HS-5 (cell line): ENCODE measurements around the gene CAMTA2.
A peak's percentile ranks its signal among the peaks of the same experiment; 100 is the strongest.
"Not testable (repeated sequence)": the region's sequence is repeated elsewhere in the genome, so short reads cannot be mapped to it uniquely, and the experiment has no call there.

Experiments used
- DNase-seq: peaks from one replicate; pipeline ENCODE4 v3.0.0-alpha.2; 2012; ENCODE audit warnings: low read depth

CAMTA2 gene

GRCh38 chr17:4986951-4987766, at the start of gene CAMTA2:
CAMTA2 (minus strand) TSS chr17:4987675; CDS start chr17:4986222, 1,453 bp downstream.
- DNase-seq: no peak

DNA sequence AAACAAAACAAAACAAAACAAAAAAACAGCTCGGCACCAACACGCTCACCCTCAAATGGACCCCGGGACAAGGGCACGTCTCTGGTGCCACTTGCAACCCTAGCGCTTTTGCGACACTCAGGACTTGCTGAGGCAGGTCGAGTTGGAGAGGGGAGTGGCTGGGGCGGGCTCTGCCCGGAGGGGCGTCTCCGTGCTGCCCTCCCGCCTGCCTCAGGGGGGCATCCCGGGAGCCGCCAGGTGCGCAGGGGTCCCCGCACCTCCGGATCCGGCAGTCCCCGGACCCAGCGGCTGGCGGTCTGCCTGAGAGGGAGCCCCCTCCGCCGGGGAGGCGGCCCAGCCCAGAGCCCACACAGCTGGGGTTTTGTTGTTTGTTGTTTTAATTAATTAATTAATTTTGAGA, 47.8 kb upstream of the CAMTA2 start, which contains the start of gene SLC52A1:
TSS of gene SLC52A1 (minus strand) at position 112 of the 400 bp plus-strand sequence. CDS start 820 bp downstream, outside the sequence.
- DNase-seq: no peak

GRCh38 chr17:5034651-5035050, 47.2 kb upstream of the CAMTA2 start:
- DNase-seq: no peak

DNA sequence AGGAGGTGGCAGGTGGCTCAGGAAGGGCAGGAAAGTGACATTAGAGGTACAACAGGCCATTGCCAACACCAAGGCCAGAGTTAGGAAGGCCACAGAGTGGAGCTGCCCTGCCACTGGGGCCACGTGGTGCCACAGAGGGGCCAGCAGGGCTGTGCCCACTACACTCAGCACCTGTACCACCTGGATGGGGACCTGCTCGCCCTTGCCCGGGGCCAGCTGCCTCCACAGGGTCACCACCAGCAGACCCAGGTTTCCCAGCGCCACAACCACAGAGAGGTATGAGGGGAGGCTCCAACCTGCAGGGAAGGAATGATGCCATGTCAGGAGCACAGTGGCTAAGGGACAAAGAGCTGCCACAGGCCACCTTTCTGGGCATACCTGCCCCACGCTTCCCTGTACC, 46.6 kb upstream of the CAMTA2 start:
- DNase-seq: no peak

DNA sequence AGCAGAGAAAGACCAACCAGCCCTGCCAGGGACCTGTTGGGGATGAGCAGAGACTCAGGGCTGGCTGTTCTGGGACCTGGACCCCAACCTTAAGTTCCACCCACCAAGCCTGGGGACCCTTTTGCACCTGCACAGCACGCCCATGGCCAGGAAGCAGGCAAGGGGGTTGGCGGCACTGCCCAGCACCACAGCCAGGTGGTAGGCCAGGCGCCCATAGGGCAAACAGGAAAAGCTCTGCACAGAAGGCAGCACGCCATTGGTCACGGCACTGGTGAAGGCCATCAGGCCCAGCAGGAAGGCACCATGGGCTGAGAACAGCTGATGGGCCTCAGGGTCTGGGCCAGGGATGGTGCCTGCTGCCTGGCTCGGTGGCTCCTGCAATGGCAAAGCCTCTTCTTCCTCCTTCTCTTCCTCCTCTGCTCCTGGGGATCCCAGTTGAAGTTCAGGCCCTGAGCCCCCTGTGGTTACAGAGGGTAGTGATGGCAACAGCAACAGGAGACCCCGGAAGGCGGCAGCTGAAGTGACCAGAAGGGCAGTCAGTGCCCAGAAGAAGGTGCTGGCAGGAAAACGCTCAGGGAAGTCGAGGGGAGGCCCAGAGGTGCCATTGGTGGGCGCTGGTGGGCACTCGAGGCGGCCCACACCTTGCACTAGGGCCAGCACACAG, 46.0 kb upstream of the CAMTA2 start:
- DNase-seq: no peak

DNA sequence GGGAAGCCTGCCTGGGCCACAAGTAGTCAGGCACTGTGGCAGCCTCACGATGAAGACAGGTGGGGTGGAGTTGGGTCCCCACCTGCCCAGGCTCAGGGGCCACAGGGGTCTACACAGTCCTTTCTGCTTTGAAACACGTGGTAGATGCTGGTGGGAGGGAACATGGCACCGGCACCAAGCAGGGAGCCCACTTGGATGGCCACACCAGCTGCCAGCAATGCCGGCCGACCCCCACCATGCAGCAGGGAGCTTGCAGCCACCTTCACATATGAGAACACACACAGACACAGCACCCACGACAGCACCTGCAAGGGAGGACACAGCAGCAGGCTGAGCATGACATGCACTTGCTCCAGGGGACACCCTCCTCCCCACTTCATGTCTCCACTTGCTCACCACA, 45.4 kb upstream of the CAMTA2 start:
- no peak for DNase-seq

- DNase-seq: peak; percentile 35
Measured at GRCh38 chr17:5031365-5032082, 44.0 kb upstream of the CAMTA2 start.

- DNase-seq: not testable (repeated sequence)
Measured at GRCh38 chr17:5030168-5030567, 42.7 kb upstream of the CAMTA2 start.

- DNase-seq: no peak
Measured at GRCh38 chr17:5027916-5028315, 40.4 kb upstream of the CAMTA2 start.

- no peak for DNase-seq
Measured at GRCh38 chr17:5027299-5027698, 39.8 kb upstream of the CAMTA2 start.

GRCh38 chr17:5024604-5025003, 37.1 kb upstream of the CAMTA2 start:
- DNase-seq: no peak

DNA sequence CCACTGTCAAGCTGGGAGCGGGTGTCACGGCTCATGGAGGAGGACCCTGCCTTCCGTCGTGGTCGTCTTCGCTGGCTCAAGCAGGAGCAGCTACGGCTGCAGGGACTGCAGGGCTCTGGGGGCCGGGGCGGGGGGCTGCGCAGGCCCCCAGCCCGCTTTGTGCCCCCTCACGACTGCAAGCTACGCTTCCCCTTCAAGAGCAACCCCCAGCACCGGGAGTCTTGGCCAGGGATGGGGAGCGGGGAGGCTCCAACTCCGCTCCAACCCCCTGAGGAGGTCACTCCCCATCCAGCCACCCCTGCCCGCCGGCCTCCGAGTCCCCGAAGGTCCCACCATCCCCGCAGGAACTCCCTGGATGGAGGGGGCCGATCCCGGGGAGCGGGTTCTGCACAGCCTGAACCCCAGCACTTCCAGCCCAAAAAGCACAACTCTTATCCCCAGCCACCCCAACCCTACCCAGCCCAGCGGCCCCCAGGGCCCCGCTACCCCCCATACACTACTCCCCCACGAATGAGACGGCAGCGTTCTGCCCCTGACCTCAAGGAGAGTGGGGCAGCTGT, 36.2 kb upstream of the CAMTA2 start:
- DNase-seq: no peak

DNA sequence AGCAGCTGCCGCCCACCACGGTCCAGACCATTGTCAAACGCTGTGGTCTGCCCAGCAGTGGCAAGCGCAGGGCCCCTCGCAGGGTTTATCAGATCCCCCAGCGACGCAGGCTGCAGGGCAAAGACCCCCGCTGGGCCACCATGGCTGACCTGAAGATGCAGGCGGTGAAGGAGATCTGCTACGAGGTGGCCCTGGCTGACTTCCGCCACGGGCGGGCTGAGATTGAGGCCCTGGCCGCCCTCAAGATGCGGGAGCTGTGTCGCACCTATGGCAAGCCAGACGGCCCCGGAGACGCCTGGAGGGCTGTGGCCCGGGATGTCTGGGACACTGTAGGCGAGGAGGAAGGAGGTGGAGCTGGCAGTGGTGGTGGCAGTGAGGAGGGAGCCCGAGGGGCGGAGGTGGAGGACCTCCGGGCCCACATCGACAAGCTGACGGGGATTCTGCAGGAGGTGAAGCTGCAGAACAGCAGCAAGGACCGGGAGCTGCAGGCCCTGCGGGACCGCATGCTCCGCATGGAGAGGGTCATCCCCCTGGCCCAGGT, 34.8 kb upstream of the CAMTA2 start:
- no peak for DNase-seq

DNA sequence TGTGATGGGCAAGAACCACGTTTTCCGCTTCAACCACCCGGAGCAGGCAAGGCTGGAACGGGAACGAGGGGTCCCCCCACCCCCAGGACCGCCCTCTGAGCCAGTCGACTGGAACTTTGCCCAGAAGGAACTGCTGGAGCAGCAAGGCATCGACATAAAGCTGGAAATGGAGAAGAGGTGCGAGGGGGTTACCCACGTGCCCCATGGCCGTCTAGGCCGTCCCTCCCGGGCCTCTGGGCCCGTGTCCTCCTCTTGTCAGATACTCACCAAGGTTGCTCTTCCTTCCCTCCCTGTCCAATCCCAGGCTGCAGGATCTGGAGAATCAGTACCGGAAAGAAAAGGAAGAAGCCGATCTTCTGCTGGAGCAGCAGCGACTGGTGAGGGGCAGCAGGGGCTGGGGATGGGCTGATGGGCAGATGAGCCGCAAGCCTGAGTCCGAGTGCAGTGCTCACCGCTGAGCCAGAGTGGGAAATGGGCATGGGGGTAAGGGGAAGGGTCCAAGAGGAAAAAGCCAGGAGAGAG, 33.1 kb upstream of the CAMTA2 start:
- DNase-seq: no peak

DNA sequence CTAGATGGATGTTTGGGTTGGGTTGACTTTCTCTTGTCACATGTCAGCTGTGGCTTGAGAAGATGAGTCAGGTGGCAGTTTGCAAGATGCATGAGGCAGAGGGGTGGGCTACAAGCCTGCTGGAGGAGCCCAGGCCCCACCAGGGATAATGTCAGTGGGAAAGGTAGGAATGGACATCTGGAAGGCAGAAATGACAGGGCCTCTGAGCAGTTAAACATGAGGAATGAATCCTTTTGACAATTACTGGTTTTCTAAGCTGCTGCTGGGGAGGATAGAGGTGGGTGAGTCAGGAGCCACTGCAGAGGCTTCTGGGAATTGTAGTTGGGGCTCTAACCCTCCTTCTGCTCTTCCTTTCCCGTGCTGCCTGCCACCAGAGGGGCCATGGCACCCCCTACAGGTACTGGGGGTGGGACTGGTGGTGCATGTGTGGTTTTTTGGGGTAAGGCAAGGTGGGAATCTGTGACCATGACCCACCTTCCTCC, 32.0 kb upstream of the CAMTA2 start:
- DNase-seq: no peak

DNA sequence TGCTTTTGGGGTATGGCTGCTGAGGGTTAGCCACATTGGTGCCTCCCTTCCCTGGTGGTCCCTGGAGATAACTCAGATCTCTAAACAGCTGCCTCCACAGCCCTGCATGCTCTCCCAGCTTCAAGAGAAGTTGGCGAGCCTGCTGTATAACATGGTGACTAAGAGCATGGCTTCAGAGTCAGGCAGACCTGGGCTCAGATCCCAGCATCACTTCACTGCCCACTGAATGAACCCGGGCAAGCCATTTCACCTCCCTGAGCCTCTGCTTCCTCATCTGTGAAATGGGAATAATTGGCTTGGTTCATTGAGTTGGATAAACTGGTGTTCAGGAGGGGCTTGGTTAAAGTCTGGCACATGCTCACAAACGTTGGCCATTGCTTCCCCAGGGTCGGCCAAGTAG, 26.9 kb upstream of the CAMTA2 start:
- no peak for DNase-seq

- peak; percentile 35 for DNase-seq
Measured at GRCh38 chr17:5011928-5012327, 24.5 kb upstream of the CAMTA2 start.

DNA sequence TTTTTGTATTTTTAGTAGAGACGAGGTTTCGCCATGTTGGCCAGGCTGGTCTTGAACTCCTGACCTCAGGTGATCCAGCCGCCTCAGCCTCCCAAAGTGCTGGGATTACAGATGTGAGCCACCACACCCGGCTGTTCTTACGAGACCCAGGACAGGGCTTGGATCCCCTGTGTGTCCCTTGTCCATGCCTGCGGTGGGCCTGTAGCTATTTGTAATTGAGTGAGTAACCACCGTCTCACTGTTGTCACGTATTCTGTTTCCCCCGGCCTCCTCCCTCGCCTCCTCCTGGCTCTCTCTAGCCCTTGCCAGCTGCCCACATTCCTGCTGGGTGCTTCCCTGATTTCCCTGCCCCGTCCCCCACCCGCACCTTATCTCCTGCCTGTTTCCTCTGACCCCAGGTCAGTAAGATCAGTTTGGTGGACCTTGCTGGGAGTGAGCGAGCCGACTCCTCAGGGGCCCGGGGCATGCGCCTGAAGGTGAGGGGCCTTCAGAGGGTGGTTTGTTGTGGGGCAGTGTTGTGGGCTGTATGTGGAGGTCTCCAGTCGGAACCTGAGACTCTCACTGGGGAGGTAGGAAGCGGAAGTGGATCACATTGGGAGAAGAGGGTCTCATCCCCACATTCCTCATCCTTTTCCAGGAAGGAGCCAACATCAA, 15.9 kb upstream of the CAMTA2 start:
- no peak for DNase-seq

DNA sequence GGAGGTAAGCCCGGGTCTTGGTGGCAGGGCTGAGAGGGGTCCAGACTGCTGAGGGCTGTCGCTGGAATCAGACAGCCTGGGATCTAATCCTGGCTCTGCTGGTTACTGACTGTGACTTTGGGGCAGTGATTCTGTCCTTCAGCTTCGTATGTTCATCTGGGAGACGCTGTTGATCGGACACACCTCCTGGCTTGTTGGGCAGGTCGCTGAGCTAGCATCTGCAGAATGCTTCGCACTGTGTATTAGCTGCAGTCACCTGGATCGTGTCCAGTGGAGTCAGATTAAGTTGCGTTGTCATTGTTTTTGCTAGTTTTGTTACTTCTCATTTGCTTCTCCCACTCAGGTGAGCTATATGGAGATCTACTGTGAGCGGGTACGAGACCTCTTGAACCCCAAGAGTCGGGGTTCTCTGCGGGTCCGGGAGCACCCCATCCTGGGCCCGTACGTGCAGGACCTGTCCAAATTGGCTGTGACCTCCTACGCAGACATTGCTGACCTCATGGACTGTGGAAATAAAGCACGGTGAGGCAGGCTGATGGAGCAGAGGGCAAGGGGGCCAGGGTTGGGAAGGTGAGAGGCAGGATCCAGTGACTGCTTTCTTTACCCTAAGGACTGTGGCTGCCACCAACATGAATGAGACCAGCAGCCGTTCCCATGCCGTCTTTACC, 14.8 kb upstream of the CAMTA2 start:
- DNase-seq: no peak

DNA sequence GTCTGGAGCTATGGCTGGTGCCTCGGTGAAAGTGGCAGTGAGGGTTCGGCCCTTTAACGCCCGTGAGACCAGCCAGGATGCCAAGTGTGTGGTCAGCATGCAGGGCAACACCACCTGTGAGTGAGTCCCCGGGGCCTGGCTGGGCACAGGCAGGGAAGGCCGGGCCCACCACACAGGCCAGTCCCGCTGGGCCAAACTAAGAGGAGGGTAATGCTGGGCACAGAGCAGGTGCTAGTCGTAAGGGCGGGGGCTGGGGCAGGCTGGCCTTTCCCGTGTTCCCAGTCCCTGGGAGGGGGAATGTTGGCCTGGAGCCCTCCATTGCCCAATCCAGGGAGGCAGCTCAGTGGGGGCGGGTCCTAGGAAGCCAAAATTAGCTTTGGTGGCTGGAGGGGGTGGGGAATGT, 12.8 kb upstream of the CAMTA2 start:
- DNase-seq: no peak
